Heart left ventricle (tissue), 16 donors: ENCODE results near the gene TXNRD2. TPM values are rescaled to one million over a fixed set of nuclear protein-coding genes. Genes with fewer than 3 reads are reported as not detected.

Experiments used
- ATAC-seq, 4 donors: fragments of 200-7000 bp; cut with Tn5 transposase; one replicate each; pipeline ENCODE4 v1.9.1; 2020 to 2022; ENCODE audit warnings: moderate library complexity in 4 of 4, mild to moderate bottlenecking in 3 of 4, moderate number of reproducible peaks in 1 of 4
- DNase-seq, 5 donors: peaks; one replicate each; pipeline ENCODE4 v3.0.0-alpha.2; 2020
- H3K27ac ChIP-seq, 12 donors: fragments of 200-600 bp; sonication (generic) in 4 of 12; one replicate each; pipeline versions ENCODE4 v1.5.0 to v1.8.0; 2016 to 2022; ENCODE audit warnings: mild to moderate bottlenecking in 2 of 12
- H3K27me3 ChIP-seq, 9 donors: fragments of 200-600 bp; sonication (generic) in 2 of 9; one replicate each; pipeline versions ENCODE4 v1.5.1 to v1.8.0; 2016 to 2022; ENCODE audit warnings: mild to moderate bottlenecking in 3 of 9
- H3K36me3 ChIP-seq, 9 donors: fragments of 200-600 bp; sonication (generic) in 2 of 9; one replicate each; pipeline versions ENCODE4 v1.5.0 to v1.8.0; 2018 to 2022; ENCODE audit warnings: mild to moderate bottlenecking in 2 of 9
- H3K4me1 ChIP-seq, 12 donors: fragments of 200-600 bp; sonication (generic) in 4 of 12; one replicate each; pipeline versions ENCODE4 v1.5.0 to v1.8.0; 2016 to 2022; ENCODE audit warnings: mild to moderate bottlenecking in 3 of 12
- H3K4me3 ChIP-seq, 12 donors: fragments of 200-600 bp; sonication (generic) in 4 of 12; one replicate each; pipeline versions ENCODE4 v1.5.0 to v1.8.0; 2017 to 2022; ENCODE audit warnings: mild to moderate bottlenecking in 9 of 12, moderate library complexity in 4 of 12
- H3K9me3 ChIP-seq, 12 donors: fragments of 200-600 bp; sonication (generic) in 4 of 12; one replicate each; pipeline versions ENCODE4 v1.5.0 to v1.8.0; 2016 to 2022; ENCODE audit warnings: mild to moderate bottlenecking in 1 of 12
- POLR2A ChIP-seq, 2 donors: fragments of 450-650 bp; IDR thresholded peaks; one replicate each; pipeline ENCODE4 v1.6.1; 2017; ENCODE audit warnings: antibody characterized with exemption in 2 of 2, mild to moderate bottlenecking in 2 of 2, moderate library complexity in 2 of 2
- WGBS, 4 donors: extraction: QIAGEN DNeasy Blood & Tissue Kit in 2 of 4; methylation state at CpG; one replicate each; pipeline versions ENCODE4 v1.1.5 to v1.1.7; 2013 to 2018; 5-methylcytosine and 5-hydroxymethylcytosine counted together
- intact Hi-C, 10 donors: fragments of 100-400 bp; cut with DNase I; formaldehyde crosslinking; loops; one replicate each; pipeline versions ENCODE4 v1.11.1 to v1.14.2; 2022
- polyA plus RNA-seq, 2 donors: library from polyadenylated mRNA; stranded (reverse); fragments of 200-250 nt; gene quantifications; one replicate each; pipeline ENCODE4 v1.2.3, GENCODE V29; 2013
- total RNA-seq, 9 donors: library from RNA; depleted of rRNA in 2 of 9; stranded (reverse); fragments of >200 nt in 2 of 9; fragmentation: NEBNext Ultra II Directional in 3 of 9; extraction: Animal tissue kit (Norgen Biotek cat#: 25700) in 3 of 9; gene quantifications; one replicate each; pipeline versions ENCODE4 v1.1.0 to v1.2.4, GENCODE V29; 2016 to 2023
- TF ChIP-seq, protein P1 (sequence below), 12 donors: fragments of 200-600 bp; sonication (generic) in 4 of 12; IDR thresholded peaks; one replicate each; pipeline versions ENCODE4 v1.5.0 to v1.8.0; 2018 to 2022; ENCODE audit warnings: antibody characterized with exemption in 12 of 12, mild to moderate bottlenecking in 5 of 12
- donor health status: ischemic (EF 13 %, LVEDD 7.1; RV severe dilation, severe dysfunction).
- donor health status: healthy with polysubstance abuse.
- donor health status: DM: no; HTN: yes; CAD: no.
- donor health status: DM: no; HTN: no; CAD: no.
- donor health status: ischemic (EF 25% LVEDD 6.9; RV normal size, moderate dysfunction).
- donor health status: ischemic (EF 25% LVEDD 5.7; RV mildly dilated, moderate dysfunction).
- donor health status: healthy.
- donor health status: DM: yes; HTN: yes; CAD: no.
- donor health status: ischemic (EF 35%, LVEDD 5.7; RV mildly dilated, moderate dysfunction).
- donor health status: nonischemic (EF 11% LVEDD 7.7; RV severe dilation, severe dysfunction).
- donor health status: DM: yes; HTN: yes; CAD: no.
- donor health status: PGD.
- donor health status: ischemic (EF 29% LVEDD 5.4; RV normal size, mild dysfunction).
- donor health status: nonischemic (EF 23%, LVEDD 6.1; RV moderate dilation, normal function).

TXNRD2 gene
- total and polyA plus RNA-seq, 11 donors = 23.4 to 60.2 (median 33.5) TPM

DNA sequence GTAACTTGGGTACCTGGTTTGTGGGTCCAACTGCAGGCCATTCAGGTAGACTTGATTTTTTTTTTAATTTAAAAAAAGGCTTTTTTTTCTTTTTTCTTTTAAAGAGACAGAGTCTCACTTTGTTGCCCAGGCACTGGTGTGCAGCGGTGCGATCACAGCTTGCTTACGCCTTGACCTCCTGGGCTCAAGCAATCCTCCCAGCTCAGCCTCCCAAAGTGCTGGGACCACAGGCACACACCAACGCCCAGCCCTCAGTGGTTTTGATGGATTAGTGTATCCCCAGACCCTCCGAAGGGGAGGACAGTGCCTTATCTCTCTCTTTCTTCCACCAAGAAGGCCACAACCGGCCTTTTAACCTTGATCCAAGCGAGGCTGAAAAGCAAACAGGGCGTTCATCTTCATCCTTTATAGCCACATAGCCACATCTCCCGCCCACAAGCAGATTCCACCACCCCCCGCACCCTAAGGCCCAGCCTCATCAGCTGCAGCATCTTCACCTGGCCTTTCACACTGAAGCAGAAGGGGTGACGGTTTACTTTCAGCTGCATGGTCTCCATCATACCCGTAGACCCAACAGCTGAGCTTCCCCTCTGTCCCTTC, 17.6 kb downstream of the TXNRD2 start:
- Histone ChIP-seq H3K9me3 (no peaks in the 10 kb centered on the region), H3K27me3 (no peaks in the 10 kb centered on the region), H3K27ac (no peak overlapping the region), H3K36me3 (peaks cover 0 to 7% (median 0%) of the 10 kb centered on the region in 9 donors), H3K4me1 (peaks cover 0 to 7% (median 0%) of the 10 kb centered on the region in 12 donors), H3K4me3 (no peak overlapping the region)
- TF ChIP-seq, protein P1, sequence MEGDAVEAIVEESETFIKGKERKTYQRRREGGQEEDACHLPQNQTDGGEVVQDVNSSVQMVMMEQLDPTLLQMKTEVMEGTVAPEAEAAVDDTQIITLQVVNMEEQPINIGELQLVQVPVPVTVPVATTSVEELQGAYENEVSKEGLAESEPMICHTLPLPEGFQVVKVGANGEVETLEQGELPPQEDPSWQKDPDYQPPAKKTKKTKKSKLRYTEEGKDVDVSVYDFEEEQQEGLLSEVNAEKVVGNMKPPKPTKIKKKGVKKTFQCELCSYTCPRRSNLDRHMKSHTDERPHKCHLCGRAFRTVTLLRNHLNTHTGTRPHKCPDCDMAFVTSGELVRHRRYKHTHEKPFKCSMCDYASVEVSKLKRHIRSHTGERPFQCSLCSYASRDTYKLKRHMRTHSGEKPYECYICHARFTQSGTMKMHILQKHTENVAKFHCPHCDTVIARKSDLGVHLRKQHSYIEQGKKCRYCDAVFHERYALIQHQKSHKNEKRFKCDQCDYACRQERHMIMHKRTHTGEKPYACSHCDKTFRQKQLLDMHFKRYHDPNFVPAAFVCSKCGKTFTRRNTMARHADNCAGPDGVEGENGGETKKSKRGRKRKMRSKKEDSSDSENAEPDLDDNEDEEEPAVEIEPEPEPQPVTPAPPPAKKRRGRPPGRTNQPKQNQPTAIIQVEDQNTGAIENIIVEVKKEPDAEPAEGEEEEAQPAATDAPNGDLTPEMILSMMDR (IDR thresholded peaks at IDR 0.05) = no peak
- TF ChIP-seq POLR2A (IDR thresholded peaks at IDR 0.05) = no peak
- WGBS, 4 donors = 88 to 94% (median 90%) methylated on average over 12 of the region's 12 CpGs
- DNase-seq (no peak), ATAC-seq (no peak)
- intact Hi-C loops = no loop called here

DNA sequence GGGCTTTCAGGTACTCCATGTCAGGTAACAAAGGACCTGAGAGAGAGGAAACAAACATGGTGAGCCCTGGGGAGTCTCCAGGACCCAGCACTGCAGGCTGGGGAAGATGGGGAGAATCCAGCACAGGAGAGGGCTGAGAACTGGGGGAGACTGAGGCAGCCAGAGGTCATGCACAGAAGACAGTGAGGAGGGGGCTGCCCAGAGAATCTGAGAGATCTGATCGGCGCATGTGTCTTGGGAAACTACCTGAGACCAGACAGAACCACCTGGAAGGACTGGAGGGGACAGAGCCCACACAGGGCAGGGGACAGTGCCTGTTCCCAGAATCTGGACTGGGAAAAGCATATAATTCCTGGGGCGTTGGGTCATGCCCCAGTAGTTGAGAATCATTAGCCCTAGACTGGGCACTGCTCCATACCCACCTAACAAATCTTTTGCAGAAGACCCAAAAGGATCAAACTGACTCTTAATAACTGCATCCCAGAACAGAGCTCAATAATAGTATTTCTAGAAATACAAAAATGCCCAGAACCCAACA, 20.0 kb downstream of the TXNRD2 start:
- Histone ChIP-seq H3K36me3 (peaks cover 0 to 31% (median 23%) of the 10 kb centered on the region in 9 donors), H3K4me3 (no peak overlapping the region), H3K27ac (no peak overlapping the region), H3K4me1 (no peaks in the 10 kb centered on the region), H3K27me3 (no peaks in the 10 kb centered on the region), H3K9me3 (no peaks in the 10 kb centered on the region)
- ATAC-seq (no peak), DNase-seq (no peak)
- 62 to 95% (median 71%) methylated on average over 3 of the region's 3 CpGs for WGBS, 4 donors
- TF ChIP-seq, protein P1 (IDR thresholded peaks at IDR 0.05) = no peak
- TF ChIP-seq POLR2A (IDR thresholded peaks at IDR 0.05) = no peak
- intact Hi-C loops = no loop called here

DNA sequence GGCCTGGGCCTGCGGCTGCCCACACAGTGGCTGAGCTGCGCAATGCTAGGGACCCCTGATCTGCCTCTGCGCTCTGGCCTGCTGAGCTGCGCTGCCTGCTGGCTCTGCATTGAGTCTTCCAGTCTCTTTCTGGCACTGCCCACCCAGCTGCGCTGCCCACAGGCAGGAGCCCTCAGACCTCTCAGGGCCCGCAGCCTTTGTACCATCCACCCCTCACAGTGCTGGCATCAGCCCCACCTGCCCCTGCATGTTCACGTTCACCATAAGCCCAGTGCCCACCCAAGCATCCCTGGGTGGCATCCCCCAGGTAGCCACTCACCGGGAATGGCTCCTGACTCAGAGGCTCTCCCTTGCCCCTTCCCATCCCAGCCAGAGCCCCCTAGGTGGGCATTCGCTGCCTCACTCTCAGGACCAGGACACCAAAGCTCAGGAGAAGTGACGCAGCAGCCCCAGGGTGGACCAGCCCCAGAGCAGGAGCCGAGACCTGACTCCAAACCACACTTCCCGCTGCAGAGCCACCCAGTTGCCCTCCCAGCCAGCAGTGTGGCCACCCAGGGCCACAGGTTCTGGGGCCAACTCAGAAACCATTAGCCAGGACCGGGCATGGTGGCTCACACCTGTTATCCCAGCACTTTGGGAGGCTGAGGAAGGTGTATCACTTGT, 21.8 kb downstream of the TXNRD2 start:
- peaks cover 0 to 45% (median 38%) of the 10 kb centered on the region in 9 donors for H3K36me3 ChIP-seq

More for the DNA sequence above, 21.8 kb downstream of the TXNRD2 start:
- Histone ChIP-seq H3K27me3 (no peaks in the 10 kb centered on the region), H3K9me3 (no peaks in the 10 kb centered on the region), H3K4me1 (no peaks in the 10 kb centered on the region), H3K4me3 (no peak overlapping the region), H3K27ac (no peak overlapping the region)
- TF ChIP-seq POLR2A (IDR thresholded peaks at IDR 0.05) = no peak
- TF ChIP-seq, protein P1 (IDR thresholded peaks at IDR 0.05) = no peak
- intact Hi-C loops = loop anchor here in 1 of 10 donors (10.0 kb wide), 1 partner anchor 65 kb away; the partner anchor contains the start of genes GNB1L and RTL10
- 94 to 98% (median 97%) methylated on average over 8 to 13 of the region's 13 CpGs for WGBS, 4 donors
- DNase-seq = no peak
- ATAC-seq = no peak
